ENCODE results near the gene TSEN2. TPM values are rescaled to one million over a fixed set of nuclear protein-coding genes. Genes with fewer than 3 reads are reported as not detected.
A peak's percentile ranks its signal among the peaks of the same experiment; 100 is the strongest.

The TSEN2 gene
- total RNA-seq, 1 donor from 2014 or later, result 18.6 TPM

- no peak for DNase-seq
- Mint-ChIP-seq H3K27ac (ENCODE audit: unreplicated experiment) (peak overlapping the region; percentile 44), H3K27me3 (ENCODE audit: unreplicated experiment) (no peaks in the 10 kb centered on the region), H3K9me3 (ENCODE audit: unreplicated experiment) (peaks cover 3% of the 10 kb centered on the region), H3K4me3 (ENCODE audit: unreplicated experiment) (peak overlapping the region; percentile 31), H3K36me3 (ENCODE audit: unreplicated experiment) (no peaks in the 10 kb centered on the region), H3K4me1 (ENCODE audit: low read depth, unreplicated experiment) (peaks cover 24% of the 10 kb centered on the region)
- no peak for TF ChIP-seq CTCF (IDR thresholded peaks at IDR 0.05; ENCODE audit: partially characterized antibody, unreplicated experiment)
These were observed 1.7 kb downstream of the TSEN2 start for GRCh38 chr3:12486001-12486400.

GRCh38 chr3:12486916-12487315 is 2.6 kb downstream of the TSEN2 start:
- H3K4me3 Mint-ChIP-seq (ENCODE audit: unreplicated experiment), result no peak overlapping the region
- H3K36me3 Mint-ChIP-seq (ENCODE audit: unreplicated experiment), result no peaks in the 10 kb centered on the region
- H3K27ac Mint-ChIP-seq (ENCODE audit: unreplicated experiment), result no peak overlapping the region
- no peak for DNase-seq
- no peak for TF ChIP-seq CTCF (IDR thresholded peaks at IDR 0.05; ENCODE audit: partially characterized antibody, unreplicated experiment)
- no peaks in the 10 kb centered on the region for H3K27me3 Mint-ChIP-seq (ENCODE audit: unreplicated experiment)
- peaks cover 24% of the 10 kb centered on the region for H3K4me1 Mint-ChIP-seq (ENCODE audit: low read depth, unreplicated experiment)
- H3K9me3 Mint-ChIP-seq (ENCODE audit: unreplicated experiment), result peaks cover 3% of the 10 kb centered on the region

- Mint-ChIP-seq H3K4me3 (ENCODE audit: unreplicated experiment) (no peak overlapping the region), H3K9me3 (ENCODE audit: unreplicated experiment) (peaks cover 3% of the 10 kb centered on the region), H3K36me3 (ENCODE audit: unreplicated experiment) (no peaks in the 10 kb centered on the region), H3K27ac (ENCODE audit: unreplicated experiment) (no peak overlapping the region), H3K4me1 (ENCODE audit: low read depth, unreplicated experiment) (peaks cover 24% of the 10 kb centered on the region), H3K27me3 (ENCODE audit: unreplicated experiment) (no peaks in the 10 kb centered on the region)
- no peak for TF ChIP-seq CTCF (IDR thresholded peaks at IDR 0.05; ENCODE audit: partially characterized antibody, unreplicated experiment)
- no peak for DNase-seq
These were observed 3.1 kb downstream of the TSEN2 start for GRCh38 chr3:12487336-12487735.

- H3K4me1 Mint-ChIP-seq (ENCODE audit: low read depth, unreplicated experiment), result peaks cover 24% of the 10 kb centered on the region
- no peak for TF ChIP-seq CTCF (IDR thresholded peaks at IDR 0.05; ENCODE audit: partially characterized antibody, unreplicated experiment)
- no peak overlapping the region for H3K27ac Mint-ChIP-seq (ENCODE audit: unreplicated experiment)
- DNase-seq, result no peak
- H3K4me3 Mint-ChIP-seq (ENCODE audit: unreplicated experiment), result no peak overlapping the region
- peaks cover 3% of the 10 kb centered on the region for H3K9me3 Mint-ChIP-seq (ENCODE audit: unreplicated experiment)
- no peaks in the 10 kb centered on the region for H3K27me3 Mint-ChIP-seq (ENCODE audit: unreplicated experiment)
- no peaks in the 10 kb centered on the region for H3K36me3 Mint-ChIP-seq (ENCODE audit: unreplicated experiment)
These were observed 3.5 kb downstream of the TSEN2 start for GRCh38 chr3:12487786-12488185.

GRCh38 chr3:12489368-12489767 is 5.1 kb downstream of the TSEN2 start:
- Mint-ChIP-seq H3K4me3 (ENCODE audit: unreplicated experiment) (no peak overlapping the region), H3K27me3 (ENCODE audit: unreplicated experiment) (no peaks in the 10 kb centered on the region), H3K36me3 (ENCODE audit: unreplicated experiment) (no peaks in the 10 kb centered on the region), H3K9me3 (ENCODE audit: unreplicated experiment) (peaks cover 2% of the 10 kb centered on the region), H3K4me1 (ENCODE audit: low read depth, unreplicated experiment) (peaks cover 14% of the 10 kb centered on the region), H3K27ac (ENCODE audit: unreplicated experiment) (peak overlapping the region; percentile 44)
- DNase-seq, result no peak
- no peak for TF ChIP-seq CTCF (IDR thresholded peaks at IDR 0.05; ENCODE audit: partially characterized antibody, unreplicated experiment)
